GM19324 (cell line): ENCODE measurements around the gene SGSM1.

Experiments used
- ATAC-seq: cut with Tn5 transposase; IDR thresholded peaks from one replicate; pipeline ENCODE4 v1.9.1; 2021; ENCODE audit warnings: mild to moderate bottlenecking, moderate library complexity; ENCODE audit not compliant: unreplicated experiment, low FRiP score

The SGSM1 gene

GRCh38 chr22:24975125-24975640 is 169.2 kb downstream of the SGSM1 start:
- ATAC-seq: no peak

GRCh38 chr22:24975813-24976341 is 169.9 kb downstream of the SGSM1 start:
- no peak for ATAC-seq

GRCh38 chr22:24976442-24977218 is 170.6 kb downstream of the SGSM1 start:
- ATAC-seq: no peak
